Stimulated activated CD4-positive, alpha-beta T cell treated with anti-CD3 and anti-CD28 coated beads, Interleukin-2, amount 100 ng/mL, for 4 hours (primary cell): ENCODE data around the gene PARP9.
"Not testable (repeated sequence)": the region's sequence is repeated elsewhere in the genome, so short reads cannot be mapped to it uniquely, and the experiment has no call there.

Source experiments
- DNase-seq: peaks from one replicate; pipeline ENCODE4 v3.0.0-alpha.2; 2020; ENCODE audit warnings: low read depth

PARP9 gene

GRCh38 chr3:122576174-122576940, 12.3 kb upstream of the PARP9 start:
- DNase-seq, result no peak

GRCh38 chr3:122572940-122573412, 8.9 kb upstream of the PARP9 start:
- DNase-seq, result no peak

GRCh38 chr3:122568755-122569154, 4.7 kb upstream of the PARP9 start:
- no peak for DNase-seq

GRCh38 chr3:122568131-122568530, 4.0 kb upstream of the PARP9 start:
- not testable (repeated sequence) for DNase-seq

- DNase-seq, result no peak
These were observed 429 bp downstream of the PARP9 start for GRCh38 chr3:122563717-122564025.

GRCh38 chr3:122562923-122563716, 980 bp downstream of the PARP9 start:
- DNase-seq, result no peak

GRCh38 chr3:122560680-122561079, 3.4 kb downstream of the PARP9 start:
- peak; percentile 50 for DNase-seq

GRCh38 chr3:122559906-122560305, 4.2 kb downstream of the PARP9 start:
- no peak for DNase-seq

GRCh38 chr3:122558605-122559004, 5.5 kb downstream of the PARP9 start:
- DNase-seq, result no peak

- DNase-seq, result no peak
These were observed 6.7 kb downstream of the PARP9 start for GRCh38 chr3:122557356-122557755.

- DNase-seq, result no peak
These were observed 8.6 kb downstream of the PARP9 start for GRCh38 chr3:122555275-122556071.

- no peak for DNase-seq
These were observed 10.9 kb downstream of the PARP9 start for GRCh38 chr3:122553171-122553570.

- DNase-seq, result no peak
These were observed 15.5 kb downstream of the PARP9 start for GRCh38 chr3:122548619-122549018.

- no peak for DNase-seq
These were observed 16.0 kb downstream of the PARP9 start for GRCh38 chr3:122548076-122548475.

- DNase-seq, result no peak
These were observed 17.9 kb downstream of the PARP9 start for GRCh38 chr3:122546151-122546550.

- DNase-seq, result no peak
These were observed 25.1 kb downstream of the PARP9 start for GRCh38 chr3:122538956-122539490.

GRCh38 chr3:122536632-122537001, 27.5 kb downstream of the PARP9 start:
- no peak for DNase-seq

GRCh38 chr3:122535964-122536631, 28.0 kb downstream of the PARP9 start:
- DNase-seq, result no peak

- DNase-seq, result peak; percentile 17
These were observed 30.2 kb downstream of the PARP9 start for GRCh38 chr3:122533931-122534334.

GRCh38 chr3:122533480-122533879, 30.6 kb downstream of the PARP9 start:
- DNase-seq, result no peak

- DNase-seq, result no peak
These were observed 33.9 kb downstream of the PARP9 start for GRCh38 chr3:122530164-122530563.

GRCh38 chr3:122523317-122523716, 40.8 kb downstream of the PARP9 start:
- no peak for DNase-seq
